ENCODE results near the gene OBSCN. TPM values are rescaled to one million over a fixed set of nuclear protein-coding genes. Genes with fewer than 3 reads are reported as not detected.

Gene OBSCN
- total and polyA plus RNA-seq, 2 donors (not counting 1 experiment from before 2014, with no cell fraction given): 10.0 to 63.9 TPM

DNA sequence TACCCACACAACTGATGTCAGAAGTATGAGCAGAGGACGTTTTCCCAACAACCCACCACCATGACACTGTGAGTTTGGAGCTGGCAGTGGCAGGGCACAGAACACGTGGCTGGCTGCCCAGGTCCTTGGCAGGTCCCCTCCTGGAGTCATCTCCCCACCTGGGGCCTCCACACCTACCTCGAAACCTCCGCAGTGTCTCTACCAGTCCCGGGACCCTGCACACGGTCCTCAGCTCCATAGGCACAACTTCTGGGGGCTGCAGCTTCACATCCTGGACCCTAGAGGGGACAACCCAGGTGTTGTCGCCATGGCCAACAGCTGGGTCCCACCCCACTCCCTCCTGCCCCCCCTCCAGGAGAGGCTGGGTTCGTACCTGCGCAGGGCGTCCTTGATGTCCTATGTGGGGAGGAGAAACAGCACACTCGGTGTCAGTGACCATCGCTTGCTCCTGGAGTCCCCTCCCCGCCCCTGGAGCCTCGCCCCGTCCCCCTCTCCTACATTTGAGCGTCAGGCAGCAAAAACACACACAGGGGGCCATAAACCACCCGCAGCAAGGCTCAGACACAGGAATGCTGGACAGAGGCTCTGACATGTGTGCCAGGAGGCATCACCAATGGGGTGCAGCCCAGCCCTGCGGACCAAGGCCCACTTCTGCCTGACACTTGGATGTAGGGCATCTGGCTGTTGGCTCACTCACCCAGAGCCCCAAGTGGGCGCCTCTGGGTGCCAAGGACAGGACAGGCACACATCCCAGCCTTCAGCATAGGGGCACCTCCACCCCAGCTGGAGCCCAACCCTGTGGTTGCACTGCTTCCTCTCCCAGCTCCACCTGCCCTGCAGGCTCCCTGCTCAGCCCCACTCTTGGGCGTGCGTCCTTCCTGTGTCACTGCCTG lies 189.2 kb downstream of the OBSCN start:
- POLR2A ChIA-PET: no interaction called here
- H3K4me2 ChIP-seq (replicated peaks; ENCODE audit: low read depth, low read length, poor library complexity, severe bottlenecking): no peak overlapping the region
- 96% methylated on average over 18 of the region's 21 CpGs for WGBS (ENCODE audit: insufficient coverage)
- no peaks in the 10 kb centered on the region for H3K27me3 ChIP-seq (replicated peaks in 1 of 4; ENCODE audit: control extremely low read depth in 1 of 4, control insufficient read depth in 3 of 4, insufficient read depth in 4 of 4, low read length in 3 of 4)
- Mint-ChIP-seq H3K9me3 (ENCODE audit: insufficient read depth) (no peaks in the 10 kb centered on the region), H3K27me3 (no peaks in the 10 kb centered on the region), H3K27ac (no peak overlapping the region), H3K4me3 (no peak overlapping the region), H3K4me1 (peaks cover 4% of the 10 kb centered on the region)
- H4K20me1 ChIP-seq (ENCODE audit: control insufficient read depth, insufficient read depth, low read length, poor library complexity, severe bottlenecking): peaks cover 57% of the 10 kb centered on the region
- no peak overlapping the region for H3K9ac ChIP-seq (ENCODE audit: low read length)
- H3K36me3 ChIP-seq (replicated peaks in 1 of 2; ENCODE audit: control extremely low read depth in 1 of 2, control insufficient read depth in 1 of 2, extremely low read depth in 1 of 2, insufficient read depth in 2 of 2, low read length in 1 of 2): peaks cover 7 to 66% of the 10 kb centered on the region in 2 experiments
- intact Hi-C loops (cut with micrococcal nuclease): no loop called here
- DNase-seq: no peak
- no peaks in the 10 kb centered on the region for H3K4me1 ChIP-seq (ENCODE audit: control insufficient read depth in 2 of 2, insufficient read depth in 2 of 2, low read length in 2 of 2)
- H3K9me3 ChIP-seq (ENCODE audit: control extremely low read depth in 1 of 3, control insufficient read depth in 2 of 3, insufficient read depth in 1 of 3, low read length in 2 of 3): no peaks in the 10 kb centered on the region
- peaks cover 17% of the 10 kb centered on the region for H3K79me2 ChIP-seq (ENCODE audit: control insufficient read depth, insufficient read depth, low read length)
- no peak overlapping the region for H3K4me3 ChIP-seq (ENCODE audit: control extremely low read depth in 1 of 5, extremely low read depth in 1 of 5, insufficient read depth in 1 of 5, low read depth in 2 of 5, low read length in 4 of 5)
- TF ChIP-seq, protein P1, sequence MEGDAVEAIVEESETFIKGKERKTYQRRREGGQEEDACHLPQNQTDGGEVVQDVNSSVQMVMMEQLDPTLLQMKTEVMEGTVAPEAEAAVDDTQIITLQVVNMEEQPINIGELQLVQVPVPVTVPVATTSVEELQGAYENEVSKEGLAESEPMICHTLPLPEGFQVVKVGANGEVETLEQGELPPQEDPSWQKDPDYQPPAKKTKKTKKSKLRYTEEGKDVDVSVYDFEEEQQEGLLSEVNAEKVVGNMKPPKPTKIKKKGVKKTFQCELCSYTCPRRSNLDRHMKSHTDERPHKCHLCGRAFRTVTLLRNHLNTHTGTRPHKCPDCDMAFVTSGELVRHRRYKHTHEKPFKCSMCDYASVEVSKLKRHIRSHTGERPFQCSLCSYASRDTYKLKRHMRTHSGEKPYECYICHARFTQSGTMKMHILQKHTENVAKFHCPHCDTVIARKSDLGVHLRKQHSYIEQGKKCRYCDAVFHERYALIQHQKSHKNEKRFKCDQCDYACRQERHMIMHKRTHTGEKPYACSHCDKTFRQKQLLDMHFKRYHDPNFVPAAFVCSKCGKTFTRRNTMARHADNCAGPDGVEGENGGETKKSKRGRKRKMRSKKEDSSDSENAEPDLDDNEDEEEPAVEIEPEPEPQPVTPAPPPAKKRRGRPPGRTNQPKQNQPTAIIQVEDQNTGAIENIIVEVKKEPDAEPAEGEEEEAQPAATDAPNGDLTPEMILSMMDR (IDR thresholded peaks at IDR 0.05): no peak
- no peak for TF ChIP-seq EZH2 (IDR thresholded peaks at IDR 0.05; ENCODE audit: borderline replicate concordance, insufficient read depth, low read depth, low read length, poor library complexity, severe bottlenecking)
- ATAC-seq (ENCODE audit: low read depth): no peak
- H2AFZ ChIP-seq (ENCODE audit: insufficient read depth, low read depth, low read length, poor library complexity, severe bottlenecking): no peak overlapping the region
- no peak overlapping the region for H3K27ac ChIP-seq (ENCODE audit: low read length in 2 of 2)
- CTCF ChIA-PET: no interaction called here

GRCh38 chr1:228397966-228398365 lies 190.1 kb downstream of the OBSCN start:
- no peaks in the 10 kb centered on the region for H3K27me3 ChIP-seq (replicated peaks in 1 of 4; ENCODE audit: control extremely low read depth in 1 of 4, control insufficient read depth in 3 of 4, insufficient read depth in 4 of 4, low read length in 3 of 4)
- no peaks in the 10 kb centered on the region for H3K27me3 Mint-ChIP-seq
- H3K9me3 Mint-ChIP-seq (ENCODE audit: insufficient read depth): no peaks in the 10 kb centered on the region
- no peak for ATAC-seq (ENCODE audit: low read depth)
- H3K4me2 ChIP-seq (replicated peaks; ENCODE audit: low read depth, low read length, poor library complexity, severe bottlenecking): no peak overlapping the region
- H3K4me1 Mint-ChIP-seq: peaks cover 11% of the 10 kb centered on the region
- no peak overlapping the region for H3K27ac Mint-ChIP-seq
- DNase-seq: no peak
- CTCF ChIA-PET: no interaction called here
- H3K36me3 ChIP-seq (replicated peaks in 1 of 2; ENCODE audit: control extremely low read depth in 1 of 2, control insufficient read depth in 1 of 2, extremely low read depth in 1 of 2, insufficient read depth in 2 of 2, low read length in 1 of 2): peaks cover 7 to 72% of the 10 kb centered on the region in 2 experiments
- peaks cover 27% of the 10 kb centered on the region for H3K79me2 ChIP-seq (ENCODE audit: control insufficient read depth, insufficient read depth, low read length)
- TF ChIP-seq, protein P1 (IDR thresholded peaks at IDR 0.05): no peak
- no peak for TF ChIP-seq EZH2 (IDR thresholded peaks at IDR 0.05; ENCODE audit: borderline replicate concordance, insufficient read depth, low read depth, low read length, poor library complexity, severe bottlenecking)
- no peaks in the 10 kb centered on the region for H3K9me3 ChIP-seq (ENCODE audit: control extremely low read depth in 1 of 3, control insufficient read depth in 2 of 3, insufficient read depth in 1 of 3, low read length in 2 of 3)
- 100% methylated on average over 3 of the region's 6 CpGs for WGBS (ENCODE audit: insufficient coverage)
- intact Hi-C loops (cut with micrococcal nuclease): no loop called here
- POLR2A ChIA-PET: no interaction called here
- H3K4me3 Mint-ChIP-seq: no peak overlapping the region
- H3K4me3 ChIP-seq (ENCODE audit: control extremely low read depth in 1 of 5, extremely low read depth in 1 of 5, insufficient read depth in 1 of 5, low read depth in 2 of 5, low read length in 4 of 5): no peak overlapping the region
- peaks cover 0 to 3% of the 10 kb centered on the region in 2 donors for H3K4me1 ChIP-seq (ENCODE audit: control insufficient read depth in 2 of 2, insufficient read depth in 2 of 2, low read length in 2 of 2)
- H3K27ac ChIP-seq (ENCODE audit: low read length in 2 of 2): no peak overlapping the region
- no peak overlapping the region for H2AFZ ChIP-seq (ENCODE audit: insufficient read depth, low read depth, low read length, poor library complexity, severe bottlenecking)
- H4K20me1 ChIP-seq (ENCODE audit: control insufficient read depth, insufficient read depth, low read length, poor library complexity, severe bottlenecking): peaks cover 67% of the 10 kb centered on the region
- H3K9ac ChIP-seq (ENCODE audit: low read length): no peak overlapping the region
